ENCODE data around the gene FOXR2. TPM values are rescaled to one million over a fixed set of nuclear protein-coding genes. Genes with fewer than 3 reads are reported as not detected.

The FOXR2 gene
- not detected for total RNA-seq

DNA sequence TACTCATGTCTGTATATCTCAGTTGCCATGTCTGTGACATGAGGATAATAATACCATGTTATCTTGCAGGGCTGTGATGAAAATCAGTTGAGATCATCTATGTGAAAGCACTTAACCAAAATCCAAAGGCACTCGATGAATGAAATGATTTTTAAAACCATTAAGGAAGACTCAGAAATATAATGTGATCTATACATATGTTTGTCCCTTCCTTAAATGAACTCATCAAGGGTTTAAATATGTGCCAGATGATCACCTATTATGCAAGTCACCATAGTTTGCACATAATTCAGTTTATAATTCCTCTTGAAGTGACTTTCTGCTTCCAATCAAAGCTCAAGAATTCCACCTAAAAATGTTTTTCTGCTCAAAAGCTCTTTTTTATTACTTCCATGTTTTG lies at the start of gene FOXR2:
FOXR2 (plus strand) TSS at position 301 of the 400 bp plus-strand sequence. CDS start 312 bp downstream, outside the sequence.
- no peak for TF ChIP-seq POLR2A (IDR thresholded peaks at IDR 0.05)
- TF ChIP-seq, protein P1, sequence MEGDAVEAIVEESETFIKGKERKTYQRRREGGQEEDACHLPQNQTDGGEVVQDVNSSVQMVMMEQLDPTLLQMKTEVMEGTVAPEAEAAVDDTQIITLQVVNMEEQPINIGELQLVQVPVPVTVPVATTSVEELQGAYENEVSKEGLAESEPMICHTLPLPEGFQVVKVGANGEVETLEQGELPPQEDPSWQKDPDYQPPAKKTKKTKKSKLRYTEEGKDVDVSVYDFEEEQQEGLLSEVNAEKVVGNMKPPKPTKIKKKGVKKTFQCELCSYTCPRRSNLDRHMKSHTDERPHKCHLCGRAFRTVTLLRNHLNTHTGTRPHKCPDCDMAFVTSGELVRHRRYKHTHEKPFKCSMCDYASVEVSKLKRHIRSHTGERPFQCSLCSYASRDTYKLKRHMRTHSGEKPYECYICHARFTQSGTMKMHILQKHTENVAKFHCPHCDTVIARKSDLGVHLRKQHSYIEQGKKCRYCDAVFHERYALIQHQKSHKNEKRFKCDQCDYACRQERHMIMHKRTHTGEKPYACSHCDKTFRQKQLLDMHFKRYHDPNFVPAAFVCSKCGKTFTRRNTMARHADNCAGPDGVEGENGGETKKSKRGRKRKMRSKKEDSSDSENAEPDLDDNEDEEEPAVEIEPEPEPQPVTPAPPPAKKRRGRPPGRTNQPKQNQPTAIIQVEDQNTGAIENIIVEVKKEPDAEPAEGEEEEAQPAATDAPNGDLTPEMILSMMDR (IDR thresholded peaks at IDR 0.05), result no peak
- no peaks in the 10 kb centered on the region for H3K9me3 ChIP-seq
- intact Hi-C loops (cut with DNase I; ENCODE audit: low total_unique reads), result no loop called here
- DNase-seq, result no peak
- H3K4me3 ChIP-seq, result no peak within 1 kb of the TSS
- H3K27ac ChIP-seq, result no peak within 1 kb of the TSS
- no peaks in the 10 kb centered on the region for H3K36me3 ChIP-seq
- H3K4me1 ChIP-seq, result no peaks in the 10 kb centered on the region
- H3K27me3 ChIP-seq, result no peaks in the 10 kb centered on the region

- Histone ChIP-seq H3K9me3 (peaks cover 0 to 7% of the 10 kb centered on the region in 2 donors), H3K27me3 (peaks cover 0 to 10% of the 10 kb centered on the region in 2 donors), H3K4me3 (no peak overlapping the region), H3K27ac (no peak overlapping the region), H3K36me3 (no peaks in the 10 kb centered on the region), H3K4me1 (no peaks in the 10 kb centered on the region)
- TF ChIP-seq, protein P1 (IDR thresholded peaks at IDR 0.05), result no peak
- TF ChIP-seq POLR2A (IDR thresholded peaks at IDR 0.05), result no peak
- DNase-seq, result no peak
- intact Hi-C loops (cut with DNase I; ENCODE audit: low total_unique reads), result no loop called here
Observed at GRCh38 chrX:55579115-55579514, 44.1 kb upstream of the FOXR2 start.

GRCh38 chrX:55582447-55582846 lies 40.8 kb upstream of the FOXR2 start:
- Histone ChIP-seq H3K36me3 (no peaks in the 10 kb centered on the region), H3K4me3 (no peak overlapping the region), H3K27me3 (no peaks in the 10 kb centered on the region), H3K9me3 (peaks cover 0 to 7% of the 10 kb centered on the region in 2 donors), H3K4me1 (no peaks in the 10 kb centered on the region), H3K27ac (no peak overlapping the region)
- TF ChIP-seq POLR2A (IDR thresholded peaks at IDR 0.05), result no peak
- TF ChIP-seq, protein P1 (IDR thresholded peaks at IDR 0.05), result no peak
- intact Hi-C loops (cut with DNase I; ENCODE audit: low total_unique reads), result no loop called here
- DNase-seq, result no peak

DNA sequence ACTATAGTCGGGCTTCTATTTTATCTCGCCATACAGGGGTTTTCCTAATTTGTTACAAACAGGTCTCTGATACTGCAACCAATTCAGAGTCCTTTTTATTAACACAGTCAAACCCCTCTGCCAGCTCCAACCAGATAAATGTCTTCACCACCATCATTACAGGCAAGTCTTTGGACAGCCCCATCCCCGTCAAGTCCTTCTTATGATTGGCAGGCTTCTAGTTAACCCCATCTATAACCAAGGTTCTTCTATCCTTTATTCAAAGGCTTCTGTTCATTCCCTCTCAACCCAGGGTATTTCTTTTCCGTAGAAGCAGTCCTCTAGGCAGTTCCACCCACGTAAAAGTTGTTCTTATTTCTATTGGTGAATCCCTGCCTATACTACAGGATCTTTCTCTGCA lies 29.9 kb upstream of the FOXR2 start:
- Histone ChIP-seq H3K36me3 (no peaks in the 10 kb centered on the region), H3K4me1 (no peaks in the 10 kb centered on the region), H3K27me3 (no peaks in the 10 kb centered on the region), H3K9me3 (no peaks in the 10 kb centered on the region), H3K27ac (no peak overlapping the region), H3K4me3 (no peak overlapping the region)
- TF ChIP-seq, protein P1 (IDR thresholded peaks at IDR 0.05), result no peak
- no peak for TF ChIP-seq POLR2A (IDR thresholded peaks at IDR 0.05)
- intact Hi-C loops (cut with DNase I; ENCODE audit: low total_unique reads), result no loop called here
- no peak for DNase-seq

GRCh38 chrX:55593756-55594257 lies 29.4 kb upstream of the FOXR2 start:
- TF ChIP-seq POLR2A (IDR thresholded peaks at IDR 0.05), result no peak
- TF ChIP-seq, protein P1 (IDR thresholded peaks at IDR 0.05), result no peak
- no peak overlapping the region for H3K4me3 ChIP-seq
- no peaks in the 10 kb centered on the region for H3K9me3 ChIP-seq
- no peaks in the 10 kb centered on the region for H3K27me3 ChIP-seq
- H3K27ac ChIP-seq, result no peak overlapping the region
- intact Hi-C loops (cut with DNase I; ENCODE audit: low total_unique reads), result no loop called here
- DNase-seq, result no peak
- no peaks in the 10 kb centered on the region for H3K36me3 ChIP-seq
- no peaks in the 10 kb centered on the region for H3K4me1 ChIP-seq
